HG03066 (cell line): ENCODE data around the gene RPS19.

Source experiments
- ATAC-seq: cut with Tn5 transposase; IDR thresholded peaks from one replicate; pipeline ENCODE4 v1.9.1; 2021; ENCODE audit warnings: low read depth; ENCODE audit not compliant: unreplicated experiment

The RPS19 gene

DNA sequence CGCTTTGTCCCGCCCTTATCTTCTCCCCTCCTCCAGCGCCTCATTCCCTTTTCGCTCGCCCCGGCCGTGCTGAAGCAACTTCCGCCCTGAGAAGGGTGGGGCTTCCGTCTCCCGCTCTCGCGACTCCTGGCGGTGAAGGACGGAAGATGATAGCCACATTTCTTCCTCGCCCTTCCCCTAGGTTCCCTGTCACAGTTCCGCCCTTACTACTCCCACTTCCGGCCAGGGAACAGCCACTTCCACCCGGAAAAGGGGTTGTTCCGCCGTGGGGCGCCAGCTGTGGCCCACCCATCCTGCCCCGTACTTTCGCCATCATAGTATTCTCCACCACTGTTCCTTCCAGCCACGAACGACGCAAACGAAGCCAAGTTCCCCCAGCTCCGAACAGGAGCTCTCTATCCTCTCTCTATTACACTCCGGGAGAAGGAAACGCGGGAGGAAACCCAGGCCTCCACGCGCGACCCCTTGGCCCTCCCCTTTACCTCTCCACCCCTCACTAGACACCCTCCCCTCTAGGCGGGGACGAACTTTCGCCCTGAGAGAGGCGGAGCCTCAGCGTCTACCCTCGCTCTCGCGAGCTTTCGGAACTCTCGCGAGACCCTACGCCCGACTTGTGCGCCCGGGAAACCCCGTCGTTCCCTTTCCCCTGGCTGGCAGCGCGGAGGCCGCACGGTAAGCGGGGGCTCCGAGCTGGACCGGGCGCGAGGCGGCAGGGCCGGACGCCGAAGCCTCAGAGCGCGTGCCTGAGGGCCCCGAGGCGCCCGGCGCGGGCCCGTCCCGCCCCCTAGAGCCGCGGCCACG lies at the start of gene RPS19:
TSS of gene RPS19 (plus strand) at position 638 of the 801 bp plus-strand sequence. CDS start 520 bp downstream, outside the sequence.
- ATAC-seq = peak; percentile 76

GRCh38 chr19:41810301-41810700 lies 49.8 kb upstream of the RPS19 start:
- ATAC-seq = no peak

DNA sequence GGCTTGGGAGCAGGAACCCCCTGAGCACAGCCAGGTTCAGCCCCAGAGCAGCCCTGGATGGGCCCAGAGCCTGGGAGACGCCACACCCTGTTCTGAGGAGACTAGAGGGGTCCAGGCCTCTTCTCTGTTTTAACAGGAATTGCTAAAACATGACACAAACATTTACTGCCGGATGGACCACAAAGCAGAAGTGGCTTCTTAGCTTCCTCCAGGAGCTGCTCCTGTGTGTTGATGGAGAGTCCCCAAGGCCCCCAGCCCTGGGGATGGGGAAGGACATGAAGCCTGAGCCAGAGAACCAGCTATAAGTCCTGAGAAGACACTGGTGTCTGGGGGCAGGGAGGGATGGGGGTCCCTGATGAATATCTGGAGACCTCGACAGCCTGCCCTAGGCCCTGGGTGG lies 49.0 kb upstream of the RPS19 start:
- ATAC-seq = no peak

GRCh38 chr19:41811981-41812380 lies 48.1 kb upstream of the RPS19 start:
- no peak for ATAC-seq

DNA sequence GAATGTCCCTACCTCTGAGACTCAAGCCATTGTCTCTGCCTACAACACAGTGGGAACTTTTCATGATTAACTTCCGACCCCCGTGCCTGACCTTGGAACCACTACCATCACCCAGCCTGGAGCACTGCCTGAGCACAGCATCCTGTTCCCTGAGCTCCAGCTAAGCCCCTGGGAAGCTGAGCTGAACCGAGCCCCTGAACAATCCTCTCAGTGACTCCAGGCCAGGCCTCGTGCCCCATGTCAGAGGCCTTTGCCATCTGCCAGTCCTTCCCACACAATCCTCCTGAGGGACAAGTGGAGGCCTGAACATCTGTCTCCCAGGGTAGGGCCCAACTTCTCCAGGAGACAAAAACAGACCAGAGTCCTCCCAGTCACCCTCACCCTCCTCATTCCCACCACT lies 46.1 kb upstream of the RPS19 start:
- no peak for ATAC-seq

- ATAC-seq = no peak
These were observed 44.8 kb upstream of the RPS19 start for GRCh38 chr19:41815301-41815700.

DNA sequence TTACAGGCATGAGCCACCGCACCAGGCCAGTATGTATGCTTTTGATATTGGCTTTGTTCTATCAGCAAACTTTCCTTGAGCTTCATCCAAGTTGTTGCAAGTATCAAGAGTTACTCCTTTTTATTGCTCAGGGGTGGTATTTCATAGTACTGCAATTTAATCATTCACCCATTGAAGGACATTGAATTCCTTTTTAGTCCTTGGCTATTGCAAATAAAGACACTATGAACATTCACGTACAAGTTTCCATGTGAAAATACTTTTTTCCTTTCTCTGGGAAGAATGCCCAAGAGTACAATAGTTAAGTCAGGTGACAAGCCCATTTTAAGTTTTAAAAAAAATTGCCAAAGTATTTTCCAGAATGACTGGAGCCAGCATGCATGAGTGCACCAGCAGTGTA lies 43.3 kb upstream of the RPS19 start:
- no peak for ATAC-seq

GRCh38 chr19:41821003-41821735 lies 38.9 kb upstream of the RPS19 start:
- ATAC-seq = no peak

DNA sequence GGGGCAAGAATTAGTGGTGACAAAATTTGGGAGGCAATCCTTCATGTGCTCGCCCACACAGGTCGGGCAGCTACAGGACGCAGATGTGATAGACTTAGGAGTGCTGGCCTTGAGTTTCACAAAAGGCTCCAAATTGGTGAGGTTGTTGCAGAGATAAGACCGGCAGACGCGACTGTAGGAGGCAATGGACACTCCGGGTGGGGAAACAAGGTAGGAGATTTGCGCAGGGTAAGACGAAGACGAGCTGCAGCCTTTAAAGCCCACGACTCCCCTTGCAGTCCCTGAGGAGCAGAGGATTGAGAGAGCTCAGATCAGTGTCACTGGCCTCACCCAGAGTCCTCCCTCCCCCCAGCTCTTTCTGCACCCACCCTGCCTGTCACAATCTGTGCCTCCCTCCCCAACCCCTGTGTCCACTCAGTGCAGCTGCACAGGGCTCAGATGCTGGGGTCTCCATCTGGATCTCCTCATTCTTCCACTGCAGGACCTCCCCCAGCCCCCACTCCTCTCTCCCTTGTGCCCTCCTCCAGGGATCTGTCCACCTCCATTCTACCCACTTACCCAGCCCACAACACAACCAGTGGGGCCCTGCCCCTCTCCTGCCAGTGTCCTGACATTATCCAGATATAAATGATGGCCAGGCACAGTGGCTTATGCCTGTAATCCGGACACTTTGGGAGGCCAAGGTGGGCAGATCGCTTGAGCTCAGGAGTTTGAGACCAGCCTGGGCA lies 21.9 kb upstream of the RPS19 start:
- no peak for ATAC-seq

GRCh38 chr19:41839211-41839610 lies 20.8 kb upstream of the RPS19 start:
- no peak for ATAC-seq

- ATAC-seq = no peak
These were observed 16.7 kb upstream of the RPS19 start for GRCh38 chr19:41843371-41843770.

- no peak for ATAC-seq
These were observed 15.5 kb upstream of the RPS19 start, which contains the start of gene LYPD4 for GRCh38 chr19:41844601-41845000. Gene LYPD4, minus strand, starts transcription at chr19:41844683. Its CDS starts 5,398 bp downstream, at chr19:41839285.

GRCh38 chr19:41845001-41845050 lies 15.2 kb upstream of the RPS19 start, which contains the start of gene DMRTC2:
Gene DMRTC2, plus strand, starts transcription at chr19:41845042. Its CDS starts 2,387 bp downstream, at chr19:41847429.
- no peak for ATAC-seq

DNA sequence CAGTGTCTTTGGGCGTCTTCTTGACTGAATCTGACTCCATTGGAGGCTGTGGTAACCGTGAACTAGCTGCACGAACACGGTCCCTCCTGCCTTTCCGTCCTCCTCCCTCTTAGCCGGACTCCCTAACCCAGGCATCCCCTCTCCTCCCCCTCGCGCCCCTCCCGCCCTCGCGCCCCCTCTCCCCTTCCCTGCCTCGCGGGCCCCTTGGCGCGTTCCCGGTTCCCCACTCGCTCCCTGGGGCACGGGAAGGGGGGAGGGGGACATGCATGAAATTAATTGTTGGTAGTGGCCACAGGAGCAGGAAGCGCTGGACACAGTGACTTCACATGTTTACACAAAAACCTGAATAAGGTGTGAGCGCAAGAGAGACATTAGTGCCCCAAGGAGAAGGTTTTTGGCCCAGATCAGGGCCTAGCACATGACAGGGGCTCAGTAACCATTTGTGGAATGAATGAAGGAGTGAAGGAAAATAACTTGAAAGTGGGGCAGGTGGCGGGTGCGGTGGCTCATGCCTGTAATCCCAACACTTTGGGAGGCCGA lies 14.9 kb upstream of the RPS19 start:
- no peak for ATAC-seq

DNA sequence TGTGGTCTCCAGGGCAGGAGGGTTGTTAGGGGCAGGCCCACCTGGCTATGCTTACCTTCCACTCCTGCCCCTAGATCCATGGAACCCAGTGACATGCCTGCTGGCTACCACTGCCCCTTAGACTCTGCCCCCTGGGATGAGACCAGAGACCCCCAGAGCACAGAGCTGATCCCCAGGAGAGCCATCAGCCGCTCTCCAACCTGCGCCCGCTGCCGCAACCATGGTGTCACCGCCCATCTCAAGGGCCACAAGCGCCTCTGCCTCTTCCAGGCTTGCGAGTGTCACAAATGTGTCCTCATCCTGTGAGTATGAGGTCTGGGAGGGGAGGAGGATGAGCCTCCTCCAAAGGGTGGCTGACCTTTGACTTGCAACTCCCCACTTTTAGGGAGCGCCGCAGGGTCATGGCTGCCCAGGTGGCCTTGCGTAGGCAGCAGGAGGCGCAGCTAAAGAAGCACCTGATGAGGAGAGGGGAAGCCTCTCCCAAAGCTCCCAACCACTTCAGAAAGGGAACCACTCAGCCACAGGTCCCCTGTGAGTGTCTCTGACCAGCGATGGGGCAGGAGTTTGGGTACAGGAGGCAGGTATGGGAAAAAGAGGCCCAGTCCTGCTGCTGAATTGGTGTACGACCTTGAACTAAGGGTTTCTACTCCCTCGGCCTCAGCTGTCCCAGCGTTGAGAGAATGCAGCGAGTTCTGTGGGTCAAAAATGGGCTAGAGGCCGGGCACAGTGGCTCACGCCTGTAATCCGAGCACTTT lies 12.5 kb upstream of the RPS19 start:
- ATAC-seq = no peak

DNA sequence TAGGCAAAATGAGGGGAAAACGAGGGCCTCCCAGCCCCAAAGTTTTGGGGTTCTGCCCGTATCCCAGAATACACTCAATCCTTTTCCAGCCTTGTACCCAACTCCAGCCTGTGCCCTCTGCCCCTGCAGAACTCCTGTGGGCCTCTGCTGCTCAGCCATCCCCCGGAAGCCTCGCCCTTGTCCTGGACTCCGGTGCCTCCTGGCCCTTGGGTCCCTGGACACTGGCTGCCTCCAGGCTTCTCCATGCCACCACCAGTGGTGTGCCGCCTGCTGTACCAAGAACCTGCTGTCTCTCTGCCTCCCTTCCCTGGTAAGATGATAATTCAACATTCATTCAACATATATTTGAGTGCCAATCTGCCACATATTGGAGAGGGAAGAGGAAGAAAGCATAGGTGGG lies 11.4 kb upstream of the RPS19 start:
- ATAC-seq = no peak

GRCh38 chr19:41849067-41849466 lies 11.0 kb upstream of the RPS19 start:
- ATAC-seq = no peak

GRCh38 chr19:41850381-41850780 lies 9.7 kb upstream of the RPS19 start:
- ATAC-seq = no peak

DNA sequence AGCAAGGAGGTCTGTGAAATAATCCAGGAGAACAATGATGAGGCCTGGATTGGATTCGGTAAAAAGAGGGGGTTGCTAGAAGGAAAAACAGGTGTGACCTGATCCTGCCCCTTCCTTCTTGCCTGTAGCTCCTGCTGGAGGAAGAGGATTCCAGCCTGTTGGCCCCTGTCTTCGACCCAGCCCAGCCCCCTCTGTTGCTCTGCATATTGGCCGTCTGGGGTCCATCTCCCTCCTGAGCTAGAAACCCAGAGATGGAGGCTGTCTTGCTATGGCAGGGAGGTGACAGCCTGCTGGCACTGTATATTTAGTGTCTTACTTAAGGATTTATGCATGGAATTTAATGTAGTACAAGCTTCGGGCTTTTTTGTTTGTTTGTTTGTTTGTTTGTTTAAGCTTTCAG lies 8.6 kb upstream of the RPS19 start:
- no peak for ATAC-seq

DNA sequence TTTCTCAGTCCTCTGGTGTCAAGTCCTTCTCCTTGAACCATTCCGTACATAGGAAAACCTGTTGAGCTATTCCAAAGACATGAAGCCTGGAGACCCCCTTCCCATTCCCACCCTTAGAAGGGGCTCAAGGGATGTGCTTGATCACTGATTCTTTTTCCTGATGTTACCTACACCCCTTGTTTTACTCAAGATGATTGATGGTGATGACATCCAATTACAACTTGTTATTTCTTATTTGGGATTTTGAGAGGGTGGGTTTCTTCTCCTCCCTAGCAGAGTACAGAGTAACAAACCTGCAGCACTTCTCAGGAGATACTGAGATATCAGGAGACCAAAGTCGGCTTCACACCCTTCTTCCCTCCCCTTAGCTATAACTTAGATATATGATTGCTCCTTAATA lies 6.7 kb upstream of the RPS19 start:
- no peak for ATAC-seq

DNA sequence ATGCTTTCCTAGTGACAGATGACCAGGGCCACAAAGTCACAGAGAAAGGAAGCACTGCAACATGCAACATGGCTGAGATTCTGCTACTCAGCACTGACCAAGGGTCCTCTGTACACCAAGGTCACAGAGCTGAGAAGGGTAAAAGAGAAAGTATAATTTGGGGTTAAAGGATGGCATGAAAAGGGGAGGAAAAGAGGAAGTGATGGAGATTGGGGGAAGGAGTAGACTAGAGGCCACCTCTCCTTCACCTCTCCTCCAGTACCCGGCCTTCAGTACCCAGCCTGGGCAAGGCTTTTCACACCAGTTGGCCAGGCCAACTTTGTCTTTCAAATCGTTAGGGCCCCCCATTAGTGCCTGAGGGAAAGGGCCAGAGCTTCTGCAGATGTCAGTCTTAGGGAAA lies 6.3 kb upstream of the RPS19 start:
- no peak for ATAC-seq
